ENCODE results near the gene GPR25. TPM values are rescaled to one million over a fixed set of nuclear protein-coding genes. Genes with fewer than 3 reads are reported as not detected.

The GPR25 gene
- total RNA-seq, 2 experiments from 2014 or later = 2.7 to 3.3 TPM

GRCh38 chr1:200922406-200922805 lies 49.6 kb downstream of the GPR25 start:
- Histone ChIP-seq H3K9me3 (ENCODE audit: control insufficient read depth in 1 of 2, insufficient read depth in 1 of 2, low read length in 2 of 2) (no peaks in the 10 kb centered on the region), H3K27ac (ENCODE audit: low read depth in 1 of 2, low read length in 2 of 2) (no peak overlapping the region), H3K27me3 (ENCODE audit: control insufficient read depth in 1 of 2, insufficient read depth in 2 of 2, low read length in 2 of 2) (no peaks in the 10 kb centered on the region), H3K4me1 (ENCODE audit: insufficient read depth, low read length) (no peaks in the 10 kb centered on the region), H3K36me3 (ENCODE audit: insufficient read depth, low read length) (no peaks in the 10 kb centered on the region), H3K4me3 (ENCODE audit: low read length) (no peak overlapping the region)
- Mint-ChIP-seq H3K27me3 (no peaks in the 10 kb centered on the region), H3K9me3 (no peaks in the 10 kb centered on the region), H3K4me1 (ENCODE audit: low read depth) (peaks cover 4% of the 10 kb centered on the region), H3K36me3 (ENCODE audit: low read depth) (no peaks in the 10 kb centered on the region), H3K4me3 (no peak overlapping the region), H3K27ac (no peak overlapping the region)
- no peak for DNase-seq
- ChIA-PET POLR2A (no interaction called here), CTCF (no interaction called here)
- no peak for ATAC-seq (ENCODE audit: poor library complexity)
- no peak for TF ChIP-seq CTCF (IDR thresholded peaks at IDR 0.05)
- intact Hi-C loops (cut with DNase I, micrococcal nuclease) = no loop called here

- H3K36me3 Mint-ChIP-seq (ENCODE audit: low read depth) = no peaks in the 10 kb centered on the region
- H3K36me3 ChIP-seq (ENCODE audit: insufficient read depth, low read length) = no peaks in the 10 kb centered on the region
- ATAC-seq (ENCODE audit: poor library complexity) = no peak
- H3K27me3 ChIP-seq (ENCODE audit: control insufficient read depth in 1 of 2, insufficient read depth in 2 of 2, low read length in 2 of 2) = no peaks in the 10 kb centered on the region
- ChIA-PET POLR2A (interaction anchor here (0.7 kb wide), 1 partner anchor 56 kb away, joined by 3 read pairs; no protein-coding TSS in a partner anchor), CTCF (no interaction called here)
- no peak overlapping the region for H3K4me3 Mint-ChIP-seq
- no peaks in the 10 kb centered on the region for H3K9me3 Mint-ChIP-seq
- peaks cover 4% of the 10 kb centered on the region for H3K4me1 Mint-ChIP-seq (ENCODE audit: low read depth)
- H3K4me1 ChIP-seq (ENCODE audit: insufficient read depth, low read length) = no peaks in the 10 kb centered on the region
- H3K9me3 ChIP-seq (ENCODE audit: control insufficient read depth in 1 of 2, insufficient read depth in 1 of 2, low read length in 2 of 2) = no peaks in the 10 kb centered on the region
- intact Hi-C loops (cut with DNase I, micrococcal nuclease) = no loop called here
- H3K4me3 ChIP-seq (ENCODE audit: low read length) = no peak overlapping the region
- TF ChIP-seq CTCF (IDR thresholded peaks at IDR 0.05) = no peak
- H3K27ac Mint-ChIP-seq = no peak overlapping the region
- no peak overlapping the region for H3K27ac ChIP-seq (ENCODE audit: low read depth in 1 of 2, low read length in 2 of 2)
- no peak for DNase-seq
- no peaks in the 10 kb centered on the region for H3K27me3 Mint-ChIP-seq
Measured at GRCh38 chr1:200923601-200924000, 50.8 kb downstream of the GPR25 start.

Other genes with a start within 250 kb of the GPR25 start
- 10 to 100 TPM; 24.7 to 27.6 TPM for gene DDX59, start 203.1 kb upstream of the GPR25 start, total RNA-seq
- gene CAMSAP2, start 134.1 kb upstream of the GPR25 start, total RNA-seq = 1 to 10 TPM; 4.4 to 5.7 TPM
- gene INAVA, start 21.9 kb downstream of the GPR25 start, total RNA-seq = under 1 TPM in 1 of 2 experiments, not detected in 1; 0.22 TPM
- gene KIF21B, start 150.7 kb downstream of the GPR25 start, total RNA-seq = 10 to 100 TPM; 64.5 to 65.4 TPM
- not detected for gene CACNA1S, start 239.4 kb downstream of the GPR25 start, total RNA-seq